Putamen (tissue), 1 donor: ENCODE measurements around the gene SLC5A9.
"Not testable (repeated sequence)": the region's sequence is repeated elsewhere in the genome, so short reads cannot be mapped to it uniquely, and the experiment has no call there.

Experiments used
- DNase-seq: peaks from one replicate; pipeline ENCODE4 v3.0.0-alpha.2; 2016; ENCODE audit warnings: low spot score

The SLC5A9 gene

DNA sequence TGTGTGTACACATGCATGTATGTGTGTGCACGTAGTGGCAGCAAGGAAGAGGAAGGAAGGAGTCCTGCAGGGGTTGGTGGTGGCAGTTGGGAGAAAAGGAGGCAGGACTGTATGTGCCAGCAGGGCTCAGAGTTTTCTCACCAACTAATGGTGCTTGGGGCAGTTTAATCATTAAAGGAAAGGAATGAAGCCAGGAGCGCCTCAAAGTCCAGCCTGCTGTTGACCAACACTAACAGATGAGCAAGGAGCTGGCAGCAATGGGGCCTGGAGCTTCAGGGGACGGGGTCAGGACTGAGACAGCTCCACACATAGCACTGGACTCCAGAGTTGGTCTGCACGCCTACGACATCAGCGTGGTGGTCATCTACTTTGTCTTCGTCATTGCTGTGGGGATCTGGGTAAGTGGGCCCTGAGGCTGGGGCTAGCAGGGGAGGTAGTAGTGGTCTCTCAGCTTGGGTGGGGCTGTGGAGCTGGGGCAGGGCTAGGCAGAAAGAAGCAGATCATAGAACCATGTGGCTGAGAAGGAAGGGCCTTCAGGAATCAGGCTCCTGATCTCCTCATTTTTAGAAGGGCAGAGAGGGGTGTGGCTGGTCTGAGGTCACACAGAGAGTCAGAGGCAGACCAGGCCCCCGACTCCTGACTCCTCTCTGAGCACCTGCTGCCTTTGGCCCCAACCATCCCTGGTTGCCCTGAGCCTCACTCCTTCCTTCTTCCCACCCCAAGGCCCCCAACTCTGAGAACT is at the start of gene SLC5A9:
TSS of gene SLC5A9 (plus strand) at position 216 of the 742 bp plus-strand sequence. CDS start at position 237, 21 bp downstream.
- DNase-seq = no peak

DNA sequence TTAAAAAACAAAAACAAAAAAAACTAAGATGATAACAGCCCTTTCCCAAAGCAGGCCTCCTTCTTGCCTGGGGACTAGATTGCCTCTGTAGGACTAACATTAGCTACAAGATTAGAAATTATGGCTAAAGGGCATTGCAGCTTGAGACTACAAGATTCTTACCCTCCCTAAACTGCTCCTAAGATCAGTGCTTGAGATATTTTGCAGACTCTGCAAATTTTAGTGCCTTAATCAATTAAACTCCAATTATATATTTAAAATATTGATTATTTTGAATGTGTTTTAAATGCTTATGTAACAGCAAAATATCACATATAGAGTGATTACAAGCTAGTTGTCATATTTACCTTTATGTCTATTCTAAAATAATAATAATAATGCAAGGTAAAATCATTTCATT is 47.4 kb upstream of the SLC5A9 start:
- no peak for DNase-seq

DNA sequence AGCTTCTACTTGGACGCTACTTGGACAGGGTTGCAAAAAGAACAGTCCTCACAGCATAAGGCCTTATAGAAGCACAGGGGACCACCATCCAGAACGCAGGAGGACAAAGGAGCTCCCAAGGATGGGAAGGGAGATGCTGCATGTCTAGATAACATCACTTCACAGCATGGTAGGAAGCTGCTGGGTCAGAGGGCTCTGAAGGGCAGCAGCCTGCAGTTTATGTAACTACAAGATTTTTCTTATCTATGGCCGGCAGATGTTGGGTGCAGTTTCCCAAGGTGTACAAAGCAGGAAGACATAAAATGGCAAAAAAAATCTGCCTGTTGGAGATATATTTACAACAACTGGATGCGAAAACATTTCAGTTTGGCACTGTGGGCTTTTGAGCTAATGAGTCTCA is 45.3 kb upstream of the SLC5A9 start:
- DNase-seq = no peak

DNA sequence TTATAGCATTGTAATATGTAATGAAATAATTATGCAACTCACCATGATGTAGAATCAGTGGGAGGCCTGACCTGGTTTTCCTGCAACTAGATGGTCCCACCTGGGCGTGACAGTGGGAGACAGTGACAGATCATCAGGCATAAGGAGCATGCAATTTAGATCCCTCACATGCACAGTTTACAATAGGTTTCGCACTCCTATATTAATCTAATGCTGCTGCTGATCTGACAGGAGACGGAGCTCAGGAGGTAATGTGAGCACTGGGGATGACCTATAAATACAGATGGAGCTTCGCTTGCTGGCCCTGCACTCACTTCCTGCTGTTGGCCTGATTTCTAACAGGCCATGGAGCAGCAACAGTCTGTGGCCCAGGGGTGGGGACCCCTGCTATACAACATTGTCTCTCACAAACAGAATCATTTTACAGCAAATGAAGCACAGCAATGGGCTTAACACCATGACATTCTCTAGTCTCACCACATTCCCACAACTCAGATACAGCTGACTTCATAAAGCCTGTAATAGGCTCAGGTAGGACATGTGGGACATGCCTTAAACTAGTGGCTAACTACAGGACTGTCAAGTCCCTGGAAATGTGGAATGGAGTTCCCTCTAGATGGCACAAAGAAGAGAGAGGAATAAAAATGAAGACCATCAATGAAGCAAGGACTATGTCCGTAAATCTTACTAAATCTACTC is 40.7 kb upstream of the SLC5A9 start:
- DNase-seq = no peak

DNA sequence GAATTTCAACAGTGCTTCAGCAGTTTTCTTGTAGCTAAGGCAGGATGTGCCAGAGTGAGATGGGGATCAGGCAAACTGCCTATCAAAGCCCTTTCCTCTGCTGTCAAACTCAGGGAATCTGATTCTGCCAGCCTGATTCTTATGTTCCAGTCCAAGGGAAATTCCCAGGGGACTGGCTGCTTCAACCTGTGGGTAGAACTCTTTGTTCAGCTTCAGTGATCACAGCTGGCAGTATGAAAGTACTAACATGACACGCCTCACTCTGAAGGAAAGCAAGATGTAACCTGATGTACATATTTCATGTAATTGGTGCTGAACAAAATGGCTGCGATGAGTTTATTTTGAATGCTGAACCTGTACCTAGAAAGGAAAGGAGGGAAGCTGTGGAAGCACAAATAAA is 40.1 kb upstream of the SLC5A9 start:
- DNase-seq = no peak

DNA sequence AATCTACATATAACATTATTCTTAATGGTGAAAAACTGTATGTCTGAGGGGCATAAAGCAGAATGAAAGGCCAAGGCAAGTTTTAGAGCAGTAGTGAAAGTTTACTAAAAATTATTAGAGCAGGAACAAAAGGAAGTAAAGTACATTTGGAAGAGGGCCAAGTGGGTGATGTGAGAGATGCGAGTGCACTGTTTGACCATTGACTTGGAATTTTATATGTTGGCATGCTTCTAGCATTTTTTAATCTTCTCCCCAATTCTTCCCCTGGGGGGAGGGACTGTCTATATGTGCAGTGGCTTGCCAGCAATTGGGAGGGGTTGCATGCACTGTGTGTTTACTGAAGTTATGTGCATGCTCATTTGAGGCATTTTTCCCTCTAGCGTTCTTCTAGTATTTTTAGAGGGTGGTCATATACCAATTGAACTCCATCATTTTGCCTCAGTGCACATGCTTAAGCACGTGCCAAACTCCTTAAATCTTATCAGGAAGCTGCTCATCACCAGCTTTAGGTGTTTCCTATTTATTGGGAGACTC is 36.1 kb upstream of the SLC5A9 start:
- DNase-seq = no peak

DNA sequence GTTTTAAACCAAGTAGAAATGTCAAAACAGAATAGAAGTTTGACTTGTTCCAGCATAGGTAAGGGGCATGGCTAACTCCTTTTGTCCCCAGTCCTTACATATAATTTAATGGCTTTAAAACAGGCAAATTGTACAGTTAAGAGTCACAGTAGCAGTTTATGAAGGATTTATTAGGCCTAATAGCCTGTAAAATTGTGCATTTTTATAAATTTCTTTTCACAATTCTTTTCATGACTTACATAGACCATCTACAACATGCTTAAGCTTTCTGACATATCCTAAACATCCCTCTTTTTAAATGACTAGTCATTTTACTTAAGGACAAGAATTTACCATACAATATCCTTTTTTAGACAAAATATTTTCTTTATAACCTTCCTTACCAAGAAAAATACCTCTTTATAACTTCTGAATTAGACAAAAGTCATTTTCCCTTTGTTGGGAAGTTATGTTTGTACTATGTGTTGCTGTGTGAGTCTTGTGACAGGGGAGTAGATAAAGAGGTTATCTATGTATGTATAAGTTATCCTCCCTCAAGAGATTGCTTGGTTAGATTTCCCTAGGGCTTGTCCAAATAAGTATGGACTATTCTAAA is 34.5 kb upstream of the SLC5A9 start:
- DNase-seq = no peak

DNA sequence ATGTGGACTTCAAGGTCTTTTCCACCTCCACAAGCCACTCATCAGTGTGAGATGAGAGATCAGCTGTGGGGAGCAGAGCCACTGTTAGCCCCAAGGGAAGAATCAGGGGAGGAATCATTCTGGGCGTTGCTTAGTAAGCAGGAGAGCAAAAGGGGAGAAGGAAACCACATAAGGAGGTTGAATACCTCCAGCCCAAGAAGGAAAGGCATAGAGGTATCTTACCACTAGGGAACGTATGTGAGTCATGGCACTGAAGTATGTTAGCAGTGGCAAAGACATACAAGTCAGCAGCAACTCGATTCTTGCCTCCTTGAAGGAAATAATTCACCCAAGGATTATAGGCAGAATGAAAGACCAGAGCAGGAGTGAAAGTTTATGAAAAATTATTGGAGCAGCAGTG is 31.6 kb upstream of the SLC5A9 start:
- no peak for DNase-seq

DNA sequence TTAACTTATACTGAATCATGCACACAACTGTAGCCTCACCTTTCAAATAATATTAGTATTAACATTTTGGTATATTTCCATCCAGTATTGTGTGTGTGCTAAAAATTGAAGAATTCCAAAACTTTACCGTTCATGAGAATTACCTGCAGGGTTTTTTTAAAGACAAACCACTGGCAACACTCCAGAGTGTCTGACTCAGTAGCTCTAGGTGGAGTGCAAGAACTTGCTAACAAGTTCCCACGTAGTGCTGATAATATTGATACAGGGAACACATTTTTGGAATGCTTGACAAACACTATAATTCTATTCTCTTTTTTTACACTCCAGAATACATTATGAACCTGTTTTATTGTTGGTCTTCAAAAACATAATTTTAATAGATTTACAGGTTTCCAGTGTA is 27.7 kb upstream of the SLC5A9 start:
- no peak for DNase-seq

DNA sequence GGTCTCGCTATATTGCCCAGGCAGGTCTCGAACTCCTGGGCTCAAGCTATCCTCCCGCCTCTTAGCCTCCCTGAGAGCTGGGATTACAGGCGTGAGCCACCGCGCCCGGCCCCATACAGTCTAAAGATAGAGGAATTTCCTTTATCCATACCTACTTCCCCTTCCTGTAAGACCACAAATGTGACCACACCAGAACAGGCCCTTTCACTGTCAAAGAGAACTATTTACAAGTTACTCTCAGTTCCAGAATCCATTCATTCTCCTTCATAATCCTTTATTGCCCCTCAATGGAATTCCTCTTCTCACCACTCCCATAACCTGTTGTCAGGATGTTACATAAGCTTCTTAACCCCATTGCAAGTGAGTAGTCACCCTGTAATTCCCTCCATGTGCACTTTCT is 26.3 kb upstream of the SLC5A9 start:
- no peak for DNase-seq

DNA sequence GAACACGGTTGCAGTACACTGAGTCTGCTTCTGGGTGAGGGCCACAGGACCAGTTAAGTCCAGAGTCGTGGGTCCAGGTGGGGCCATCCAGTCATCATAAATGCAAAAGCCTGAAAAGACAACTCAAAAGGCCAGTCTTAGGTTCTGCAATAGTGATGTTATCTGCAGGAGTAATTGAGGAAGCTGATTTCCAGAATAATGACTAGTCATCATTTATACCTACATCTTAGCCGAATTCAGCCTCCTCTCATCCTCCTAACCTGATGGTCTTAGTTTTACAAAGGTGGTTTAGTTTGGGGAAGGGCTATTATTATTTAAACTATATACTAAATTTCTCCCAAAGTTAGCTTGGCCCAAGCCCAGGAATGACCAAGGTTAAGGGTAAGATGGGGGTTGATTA is 23.5 kb upstream of the SLC5A9 start:
- DNase-seq = no peak

DNA sequence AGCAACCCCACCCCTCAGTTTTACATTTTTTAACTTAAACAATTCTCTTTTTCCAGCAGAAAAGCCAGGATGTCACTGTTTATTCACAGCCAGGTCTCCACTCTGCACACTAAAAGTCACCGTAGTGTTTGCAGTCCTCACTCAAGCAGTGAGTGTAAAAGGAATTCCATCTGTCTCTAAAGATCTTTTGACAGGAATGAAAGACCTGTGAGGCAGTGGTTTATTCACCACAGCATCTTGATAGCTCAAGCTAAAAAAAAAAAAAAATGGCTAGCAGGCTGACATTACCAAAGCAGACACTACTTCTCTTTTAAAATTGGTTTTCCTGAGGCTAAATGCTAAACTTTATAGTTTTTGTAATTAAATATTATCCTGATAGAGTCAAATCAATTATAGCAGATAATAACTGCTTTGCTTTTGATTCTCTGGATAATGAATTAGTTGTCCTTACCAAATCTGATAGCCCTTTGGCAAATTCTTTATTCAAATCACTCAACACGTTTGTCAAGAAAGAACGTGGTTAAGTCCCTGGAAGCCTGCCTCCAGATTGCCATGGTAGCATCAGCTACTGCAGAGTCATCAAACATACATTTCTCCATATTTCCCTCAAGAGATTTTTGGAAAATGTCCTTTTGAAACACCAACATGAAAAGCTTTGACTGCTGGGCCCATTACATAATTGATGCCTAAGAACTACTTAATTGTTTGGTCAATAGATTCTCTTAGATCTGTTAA is 22.2 kb upstream of the SLC5A9 start:
- no peak for DNase-seq

DNA sequence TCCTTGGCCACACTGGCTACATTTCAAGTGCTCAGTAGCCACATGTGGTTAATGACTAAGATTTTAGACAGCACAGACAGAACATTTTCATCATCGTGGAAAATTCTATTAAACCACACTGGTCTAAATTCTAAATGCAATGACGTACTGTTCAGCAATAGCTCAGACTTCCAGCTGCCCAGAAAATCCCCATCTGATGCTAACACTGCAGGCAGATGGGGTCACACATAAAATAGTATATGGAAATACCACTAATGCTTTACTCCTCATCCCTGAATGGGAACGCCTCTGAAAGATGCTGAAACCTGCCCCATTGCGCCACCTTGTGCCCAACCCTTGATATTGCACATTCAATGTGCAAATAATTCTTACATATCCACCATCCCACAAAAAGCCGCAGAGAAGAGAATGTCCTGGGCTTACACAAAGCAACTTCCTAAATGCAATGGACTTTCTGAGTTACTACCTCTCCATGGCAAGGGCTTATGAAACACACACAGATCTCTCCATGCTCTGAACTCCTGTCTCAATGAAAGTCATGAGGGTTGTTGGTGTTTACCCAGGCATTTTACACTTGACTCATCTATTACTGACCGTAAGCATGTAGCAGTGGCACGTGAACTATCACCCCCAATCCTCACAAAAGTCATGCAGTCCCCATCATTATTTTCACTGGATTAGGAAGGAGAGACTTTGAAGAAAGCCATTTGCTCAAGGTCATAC is 20.3 kb upstream of the SLC5A9 start:
- peak; percentile 51 for DNase-seq

DNA sequence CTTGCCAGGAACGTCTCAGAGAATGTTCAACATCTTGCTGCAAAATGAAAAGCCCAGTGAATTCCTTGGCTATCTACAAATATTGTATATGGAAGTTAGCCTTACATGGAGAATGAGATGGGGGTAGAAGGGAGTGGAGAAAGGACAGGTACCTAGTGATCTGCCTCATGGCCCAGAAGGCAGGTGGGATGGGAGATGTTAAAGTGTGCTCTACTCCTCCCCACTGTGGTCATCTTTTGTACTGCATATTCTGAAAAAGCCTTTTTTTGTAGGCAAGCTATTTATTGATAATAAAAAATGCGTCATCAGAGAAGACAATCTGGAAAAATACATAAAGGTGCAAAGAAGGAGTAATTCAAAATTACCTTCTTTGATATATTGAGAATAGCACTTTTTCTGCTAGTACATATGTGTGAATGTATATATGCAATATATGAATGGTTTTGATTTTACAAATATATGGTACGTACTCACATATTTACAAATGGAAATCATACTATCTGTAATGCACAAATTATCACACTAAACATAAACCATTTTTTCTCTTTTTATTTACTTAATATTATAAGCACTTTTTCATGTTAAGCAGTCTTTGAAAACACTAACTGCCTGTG is 19.1 kb upstream of the SLC5A9 start:
- no peak for DNase-seq

DNA sequence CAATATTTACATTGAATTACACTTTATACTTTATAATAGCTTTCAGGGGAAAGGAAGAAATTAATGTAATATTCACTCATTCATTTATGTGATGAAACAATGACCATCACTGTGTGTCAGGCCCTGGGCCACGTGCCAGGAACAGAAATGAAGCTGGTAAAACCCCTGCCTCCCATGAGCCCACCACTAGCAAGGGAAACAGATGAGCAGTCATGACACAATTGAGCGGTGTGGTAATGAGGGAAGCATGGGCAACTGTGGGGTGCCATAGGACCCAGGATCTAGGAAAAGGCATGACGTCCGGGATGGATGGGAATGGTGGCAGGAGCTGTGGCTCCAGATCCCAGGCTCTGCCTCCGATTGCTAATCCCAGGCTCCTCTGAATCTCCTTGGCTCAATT is 17.0 kb upstream of the SLC5A9 start:
- no peak for DNase-seq

DNA sequence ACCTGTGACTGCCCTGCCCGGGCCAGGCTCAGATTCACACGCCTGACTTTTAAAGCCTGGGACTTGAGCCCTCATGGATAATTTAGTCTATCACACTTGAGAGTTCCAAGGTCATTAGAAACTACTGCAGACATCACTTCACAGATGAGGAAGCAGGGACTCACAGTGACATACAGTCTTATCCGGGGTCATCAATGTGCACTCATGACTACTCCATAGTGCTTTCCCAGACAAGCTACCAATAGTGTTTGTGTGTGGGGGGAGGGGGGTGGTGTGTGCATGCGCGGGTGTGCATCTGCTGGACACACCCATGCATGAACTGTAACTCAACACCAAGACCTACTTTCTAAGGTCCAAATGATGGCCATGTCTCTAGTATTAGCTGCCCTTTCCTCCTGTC is 16.1 kb upstream of the SLC5A9 start:
- no peak for DNase-seq

DNA sequence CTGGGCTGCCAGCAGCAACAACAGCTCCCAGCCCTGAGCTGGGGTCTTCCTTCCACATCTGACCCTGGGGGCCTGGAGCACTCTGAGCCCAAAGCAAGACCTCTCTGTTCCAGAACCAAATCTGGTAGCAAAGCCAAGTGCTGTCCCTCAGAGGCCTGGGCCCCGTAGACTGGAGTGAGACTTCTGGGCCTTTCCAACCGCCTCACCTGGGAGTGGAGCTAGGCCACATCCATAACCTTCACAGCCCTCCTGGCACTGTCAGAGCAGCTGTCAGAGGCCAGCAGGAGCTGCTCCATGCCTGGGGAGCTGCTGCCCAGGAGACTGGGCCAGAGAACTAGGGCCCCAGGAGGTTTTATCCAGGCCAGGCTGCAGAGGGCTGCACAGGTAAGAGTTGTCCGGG is 15.4 kb upstream of the SLC5A9 start:
- DNase-seq = no peak

DNA sequence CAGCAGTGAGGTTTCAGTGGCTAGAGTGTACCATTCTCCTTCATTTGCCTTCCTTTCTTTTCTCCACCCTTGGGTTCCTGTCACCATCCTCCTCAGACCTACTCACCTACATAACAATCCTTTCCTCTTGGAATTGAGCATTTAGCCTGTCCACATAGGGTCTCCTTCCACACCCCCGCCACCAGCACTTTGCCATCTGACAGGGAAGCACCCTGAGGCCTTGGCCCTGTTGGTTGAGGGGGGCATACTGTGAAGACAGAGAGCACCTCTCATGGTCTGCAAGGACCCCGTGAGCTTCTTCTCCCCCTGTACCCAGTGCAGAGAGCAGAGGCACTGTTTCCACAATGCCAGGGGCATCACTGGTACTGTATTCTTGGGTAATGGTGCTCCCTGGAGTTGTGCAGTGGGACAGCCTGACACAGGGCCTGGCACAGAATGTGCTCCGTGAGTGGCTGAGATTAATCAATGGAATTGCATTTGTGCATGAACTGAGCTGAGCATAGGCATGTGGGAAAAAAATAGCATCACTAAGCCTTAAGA is 14.9 kb upstream of the SLC5A9 start:
- no peak for DNase-seq

DNA sequence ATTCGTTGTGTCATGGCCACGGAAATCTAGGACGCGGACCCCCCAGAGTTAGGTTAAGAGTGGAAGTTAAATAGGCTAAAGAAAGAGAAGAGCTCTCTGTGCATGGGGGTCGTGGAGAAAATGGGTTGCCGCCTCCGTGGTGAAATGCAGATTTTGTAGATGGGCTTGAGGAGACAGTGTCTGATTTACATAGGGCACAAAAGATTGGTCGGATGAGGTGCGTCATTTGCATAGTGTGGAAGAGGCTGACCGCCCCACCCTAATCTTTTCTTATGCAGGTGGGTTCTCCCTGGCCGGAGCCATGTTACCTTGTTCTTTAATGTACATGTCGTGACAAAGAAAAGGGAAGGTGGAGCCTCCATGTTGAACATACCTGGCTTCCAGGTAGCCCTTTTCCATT is 14.3 kb upstream of the SLC5A9 start:
- DNase-seq = no peak

DNA sequence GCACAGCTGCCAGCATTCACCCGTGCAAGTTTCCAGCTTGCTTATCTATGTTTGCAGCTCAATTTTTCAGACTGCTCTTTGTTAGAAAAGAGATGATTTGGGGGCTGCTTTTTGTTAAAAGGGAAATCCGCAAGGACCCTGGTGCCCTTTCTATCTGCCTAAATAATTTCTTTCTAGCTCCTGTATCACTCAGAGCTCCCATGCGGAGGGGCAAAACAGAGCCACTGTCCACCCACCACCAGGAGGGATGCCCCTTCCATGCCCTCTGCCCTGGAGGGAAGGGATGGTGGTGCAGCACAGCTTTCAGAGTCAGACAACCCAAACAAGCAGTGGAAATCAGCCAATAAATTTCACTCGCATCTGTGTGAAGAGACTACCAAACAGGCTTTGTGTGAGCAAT is 13.9 kb upstream of the SLC5A9 start:
- no peak for DNase-seq

DNA sequence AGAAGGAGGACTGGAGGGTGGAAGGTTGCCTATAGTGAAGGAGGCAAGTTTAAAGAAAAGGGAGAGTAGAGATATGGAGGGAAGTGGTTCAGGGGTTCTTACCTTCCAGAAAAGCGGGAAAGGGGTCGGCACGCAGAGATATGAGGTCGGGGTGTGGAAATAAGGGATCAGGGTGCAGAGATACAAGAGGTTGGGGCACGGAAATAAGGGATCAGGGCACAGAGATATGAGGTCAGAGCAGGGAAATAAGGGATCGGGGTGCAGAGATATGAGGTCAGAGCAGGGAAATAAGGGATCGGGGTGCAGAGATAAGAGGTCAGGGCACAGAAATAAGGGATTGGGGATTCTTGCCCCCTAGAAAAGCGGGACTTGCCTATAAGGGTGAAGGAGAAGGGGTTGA is 9.1 kb upstream of the SLC5A9 start:
- DNase-seq = not testable (repeated sequence)
